Measurements from ENCODE around the gene IGSF21. TPM values are rescaled to one million over a fixed set of nuclear protein-coding genes. Genes with fewer than 3 reads are reported as not detected.

Gene IGSF21
- not detected in 2 replicates for total RNA-seq (2022)
- not detected for Bru-seq, nascent RNA
- not detected for BruChase-seq, experiment 1, labeled RNA remaining after a 6-hour chase
- not detected for BruChase-seq, experiment 2, labeled RNA remaining after a 2-hour chase
- long read RNA-seq: 0 reads

DNA sequence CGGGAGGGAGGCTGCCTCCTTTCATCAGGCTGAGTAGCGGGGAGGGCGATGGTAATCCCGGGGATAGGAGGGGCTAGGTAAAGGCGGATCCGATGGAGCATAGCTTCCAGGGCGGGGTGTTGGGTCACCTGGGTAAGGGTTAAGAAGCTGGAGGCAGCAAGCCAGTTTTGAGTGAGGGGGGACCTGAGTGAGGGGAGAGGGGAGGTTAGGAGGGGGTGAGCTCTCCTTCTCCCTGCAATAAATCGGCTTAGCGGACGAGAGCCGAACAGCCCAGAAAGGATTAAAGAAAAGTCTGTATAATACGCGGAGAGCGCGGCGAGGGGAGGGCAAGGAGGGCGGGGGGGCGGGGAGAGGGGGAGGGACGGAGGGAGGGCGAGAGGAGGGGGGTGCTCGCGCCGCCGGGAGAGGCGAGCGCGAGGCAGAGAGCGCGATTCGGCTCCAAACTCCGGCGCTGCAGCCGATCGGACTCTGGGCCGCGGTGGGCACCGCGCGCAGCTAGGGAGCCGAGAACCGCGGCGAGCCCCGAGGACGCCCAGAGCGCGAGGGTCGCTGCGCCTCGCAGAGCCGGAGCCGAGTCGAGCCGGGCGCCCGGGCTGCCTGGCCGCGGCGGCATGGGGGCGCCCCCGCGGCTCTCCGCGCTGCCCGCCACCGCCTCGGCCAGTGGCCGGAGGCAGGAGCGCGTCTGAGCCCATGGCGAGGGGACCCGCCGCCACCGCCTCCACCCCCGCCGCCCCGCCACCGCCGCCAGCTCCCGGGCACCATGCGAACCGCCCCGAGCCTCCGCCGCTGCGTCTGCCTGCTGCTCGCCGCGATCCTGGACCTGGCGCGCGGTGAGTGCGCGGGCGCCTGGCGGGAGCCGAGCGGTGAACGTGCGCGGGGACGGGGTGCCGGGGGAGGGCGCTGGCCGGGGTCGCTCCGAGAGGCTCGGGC is at the start of gene IGSF21:
TSS of gene IGSF21 (plus strand) at position 430 of the 930 bp plus-strand sequence. CDS start at position 761, 331 bp downstream.
- intact Hi-C loops (cut with micrococcal nuclease; ENCODE audit: unreplicated experiment): loop anchor here (10.0 kb wide), 2 partner anchors 183 to 613 kb away; no protein-coding TSS in a partner anchor
- Mint-ChIP-seq H3K9me3 (ENCODE audit: low read depth, unreplicated experiment) (no peaks in the 10 kb centered on the region), H3K27me3 (ENCODE audit: unreplicated experiment) (peaks cover 84% of the 10 kb centered on the region), H3K36me3 (ENCODE audit: insufficient read depth, unreplicated experiment) (no peaks in the 10 kb centered on the region), H3K27ac (ENCODE audit: unreplicated experiment) (no peak within 1 kb of the TSS), H3K4me1 (ENCODE audit: low read depth, unreplicated experiment) (no peaks in the 10 kb centered on the region), H3K4me3 (ENCODE audit: low read depth, unreplicated experiment) (no peak within 1 kb of the TSS)
- CTCF ChIA-PET: no interaction called here
- DNase-seq: no peak
- TF ChIP-seq, protein P1, sequence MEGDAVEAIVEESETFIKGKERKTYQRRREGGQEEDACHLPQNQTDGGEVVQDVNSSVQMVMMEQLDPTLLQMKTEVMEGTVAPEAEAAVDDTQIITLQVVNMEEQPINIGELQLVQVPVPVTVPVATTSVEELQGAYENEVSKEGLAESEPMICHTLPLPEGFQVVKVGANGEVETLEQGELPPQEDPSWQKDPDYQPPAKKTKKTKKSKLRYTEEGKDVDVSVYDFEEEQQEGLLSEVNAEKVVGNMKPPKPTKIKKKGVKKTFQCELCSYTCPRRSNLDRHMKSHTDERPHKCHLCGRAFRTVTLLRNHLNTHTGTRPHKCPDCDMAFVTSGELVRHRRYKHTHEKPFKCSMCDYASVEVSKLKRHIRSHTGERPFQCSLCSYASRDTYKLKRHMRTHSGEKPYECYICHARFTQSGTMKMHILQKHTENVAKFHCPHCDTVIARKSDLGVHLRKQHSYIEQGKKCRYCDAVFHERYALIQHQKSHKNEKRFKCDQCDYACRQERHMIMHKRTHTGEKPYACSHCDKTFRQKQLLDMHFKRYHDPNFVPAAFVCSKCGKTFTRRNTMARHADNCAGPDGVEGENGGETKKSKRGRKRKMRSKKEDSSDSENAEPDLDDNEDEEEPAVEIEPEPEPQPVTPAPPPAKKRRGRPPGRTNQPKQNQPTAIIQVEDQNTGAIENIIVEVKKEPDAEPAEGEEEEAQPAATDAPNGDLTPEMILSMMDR (IDR thresholded peaks at IDR 0.05; ENCODE audit: unreplicated experiment): no peak
- no TSS peak for BruUV-seq (replicated peaks)

- Mint-ChIP-seq H3K27me3 (ENCODE audit: unreplicated experiment) (peaks cover 93% of the 10 kb centered on the region), H3K27ac (ENCODE audit: unreplicated experiment) (no peak overlapping the region), H3K4me1 (ENCODE audit: low read depth, unreplicated experiment) (no peaks in the 10 kb centered on the region), H3K36me3 (ENCODE audit: insufficient read depth, unreplicated experiment) (no peaks in the 10 kb centered on the region), H3K9me3 (ENCODE audit: low read depth, unreplicated experiment) (no peaks in the 10 kb centered on the region), H3K4me3 (ENCODE audit: low read depth, unreplicated experiment) (no peak overlapping the region)
- DNase-seq: no peak
- no TSS peak for BruUV-seq (replicated peaks)
- intact Hi-C loops (cut with micrococcal nuclease; ENCODE audit: unreplicated experiment): no loop called here
- CTCF ChIA-PET: no interaction called here
- TF ChIP-seq, protein P1 (IDR thresholded peaks at IDR 0.05; ENCODE audit: unreplicated experiment): no peak
Measured at GRCh38 chr1:18058206-18058921, 49.2 kb upstream of the IGSF21 start.

DNA sequence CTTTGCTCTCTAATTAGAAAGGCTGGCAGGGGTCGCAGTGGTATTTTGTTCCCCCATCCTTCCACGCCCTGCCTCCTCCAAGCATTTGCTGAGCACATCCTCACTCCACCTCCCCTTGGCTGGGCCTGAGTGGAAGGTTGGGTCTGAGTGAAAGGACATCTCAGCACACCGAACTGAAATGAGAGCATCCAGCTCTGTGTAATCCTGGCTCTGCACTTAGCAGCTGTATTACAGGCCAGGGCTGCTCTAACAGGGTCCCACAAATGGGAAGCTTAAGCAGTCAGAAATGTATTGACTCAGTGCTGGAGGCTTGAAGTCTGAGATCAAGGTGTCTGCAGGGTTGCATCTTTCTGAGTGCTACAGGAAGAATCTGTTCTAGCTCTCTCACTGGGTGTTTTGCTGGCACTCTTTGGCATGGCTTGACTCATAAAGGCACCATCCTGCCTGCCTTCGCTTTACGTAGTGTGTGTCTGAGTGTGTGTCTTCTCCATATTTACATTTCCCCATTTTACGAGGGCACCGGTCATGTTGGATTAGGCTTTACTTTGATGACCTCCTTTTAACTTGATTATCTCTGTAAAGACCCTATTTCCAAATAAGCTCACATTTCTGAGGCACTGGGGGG is 48.5 kb upstream of the IGSF21 start:
- Mint-ChIP-seq H3K27me3 (ENCODE audit: unreplicated experiment) (peaks cover 93% of the 10 kb centered on the region), H3K4me1 (ENCODE audit: low read depth, unreplicated experiment) (no peaks in the 10 kb centered on the region), H3K4me3 (ENCODE audit: low read depth, unreplicated experiment) (no peak overlapping the region), H3K27ac (ENCODE audit: unreplicated experiment) (no peak overlapping the region), H3K36me3 (ENCODE audit: insufficient read depth, unreplicated experiment) (no peaks in the 10 kb centered on the region), H3K9me3 (ENCODE audit: low read depth, unreplicated experiment) (no peaks in the 10 kb centered on the region)
- TF ChIP-seq, protein P1 (IDR thresholded peaks at IDR 0.05; ENCODE audit: unreplicated experiment): no peak
- BruUV-seq (replicated peaks): no TSS peak
- no peak for DNase-seq
- intact Hi-C loops (cut with micrococcal nuclease; ENCODE audit: unreplicated experiment): no loop called here
- CTCF ChIA-PET: no interaction called here

DNA sequence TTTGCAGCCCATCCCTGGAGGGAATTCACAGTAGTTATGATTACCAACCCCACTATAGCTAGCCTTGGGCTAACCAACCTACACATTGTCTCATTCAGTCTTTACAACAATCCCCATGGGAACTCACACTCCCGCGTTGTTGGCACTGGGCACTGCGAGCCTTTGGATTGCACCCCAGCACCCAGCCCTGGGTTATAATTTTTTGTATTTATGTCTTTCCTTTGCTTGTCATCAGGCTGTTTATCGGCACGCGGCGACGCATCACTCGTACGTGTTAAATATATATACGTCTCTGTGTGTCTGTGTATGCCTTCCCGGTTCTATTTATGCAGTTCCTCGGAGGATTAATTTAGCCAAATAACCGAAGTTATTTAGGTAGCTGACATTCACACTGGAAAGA is 47.2 kb upstream of the IGSF21 start:
- H3K9me3 Mint-ChIP-seq (ENCODE audit: low read depth, unreplicated experiment): no peaks in the 10 kb centered on the region
- no peak overlapping the region for H3K27ac Mint-ChIP-seq (ENCODE audit: unreplicated experiment)
- H3K36me3 Mint-ChIP-seq (ENCODE audit: insufficient read depth, unreplicated experiment): no peaks in the 10 kb centered on the region
- no peaks in the 10 kb centered on the region for H3K4me1 Mint-ChIP-seq (ENCODE audit: low read depth, unreplicated experiment)
- DNase-seq: no peak
- TF ChIP-seq, protein P1 (IDR thresholded peaks at IDR 0.05; ENCODE audit: unreplicated experiment): no peak
- H3K4me3 Mint-ChIP-seq (ENCODE audit: low read depth, unreplicated experiment): no peak overlapping the region
- H3K27me3 Mint-ChIP-seq (ENCODE audit: unreplicated experiment): peaks cover 93% of the 10 kb centered on the region
- intact Hi-C loops (cut with micrococcal nuclease; ENCODE audit: unreplicated experiment): no loop called here
- no TSS peak for BruUV-seq (replicated peaks)
- CTCF ChIA-PET: no interaction called here
